Stimulated activated CD8-positive, alpha-beta memory T cell treated with anti-CD3 and anti-CD28 coated beads, Interleukin-4, amount 100 ng/mL, for 4 hours (primary cell): ENCODE data around the gene ARR3.
"Not testable (repeated sequence)": the region's sequence is repeated elsewhere in the genome, so short reads cannot be mapped to it uniquely, and the experiment has no call there.

ENCODE experiments used
- DNase-seq, 2 donors: peaks; one replicate each; pipeline ENCODE4 v3.0.0-alpha.2; 2020; ENCODE audit warnings: low read depth in 2 of 2, low spot score in 1 of 2

The ARR3 gene

DNA sequence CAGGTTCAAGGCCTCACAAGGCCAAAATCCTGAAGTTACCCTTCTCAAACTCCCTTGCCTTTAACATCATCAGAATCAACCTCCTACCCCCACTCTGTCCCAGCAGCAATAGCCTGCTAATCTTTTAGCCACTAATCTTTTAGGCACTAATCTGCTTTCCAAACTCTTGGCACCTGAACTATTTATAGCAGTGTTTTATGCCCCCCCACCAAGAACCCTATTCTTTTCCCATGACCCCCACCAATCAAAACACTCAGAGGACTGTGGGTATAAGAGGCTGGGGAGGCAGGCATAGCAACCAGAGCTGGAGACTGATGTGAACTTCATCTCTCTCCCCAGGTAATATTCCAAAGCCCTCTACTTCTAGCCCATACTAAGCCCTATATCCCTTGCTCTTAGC is at the start of gene ARR3:
TSS of gene ARR3 (plus strand) at position 301 of the 400 bp plus-strand sequence. CDS start 1,052 bp downstream, outside the sequence.
- no peak for DNase-seq

DNA sequence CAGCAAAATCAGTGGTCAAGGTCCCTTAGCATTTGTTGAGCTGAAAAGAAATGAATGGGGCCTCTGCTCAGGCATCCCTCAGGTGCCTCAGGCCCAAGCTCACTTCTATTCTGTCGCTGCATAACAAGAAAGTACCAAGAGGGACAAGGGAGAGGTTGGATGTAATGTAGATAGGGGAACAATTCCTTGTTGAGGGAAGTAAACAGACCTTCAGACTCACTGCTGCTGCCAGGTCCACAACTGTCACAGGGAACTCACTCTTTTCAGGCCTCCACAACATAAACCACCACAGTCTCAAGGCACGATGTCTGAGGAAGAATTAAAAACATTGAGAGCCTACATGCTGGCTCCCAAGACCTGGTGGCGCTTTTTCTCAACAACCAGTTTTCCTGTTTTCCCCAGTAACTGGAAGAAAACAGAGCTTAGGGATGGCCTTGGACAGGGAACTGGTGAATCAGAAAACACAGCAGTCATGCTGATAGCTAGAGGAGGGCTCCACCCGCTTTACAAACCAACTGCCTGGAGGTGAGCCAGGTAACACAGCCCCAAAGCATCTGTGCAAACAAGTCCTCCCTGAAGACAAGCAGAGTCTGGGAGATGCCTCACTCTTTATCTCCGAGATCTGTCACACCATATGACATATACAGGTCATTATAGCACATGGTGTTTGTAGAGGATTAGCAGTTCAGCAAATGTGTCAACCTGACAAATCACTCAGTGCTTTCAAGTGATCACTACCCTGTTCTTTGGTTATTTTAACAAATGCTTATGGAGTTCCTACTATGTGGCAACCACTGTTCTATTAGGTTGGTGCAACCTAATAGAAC is 48.0 kb upstream of the ARR3 start:
- no peak for DNase-seq

DNA sequence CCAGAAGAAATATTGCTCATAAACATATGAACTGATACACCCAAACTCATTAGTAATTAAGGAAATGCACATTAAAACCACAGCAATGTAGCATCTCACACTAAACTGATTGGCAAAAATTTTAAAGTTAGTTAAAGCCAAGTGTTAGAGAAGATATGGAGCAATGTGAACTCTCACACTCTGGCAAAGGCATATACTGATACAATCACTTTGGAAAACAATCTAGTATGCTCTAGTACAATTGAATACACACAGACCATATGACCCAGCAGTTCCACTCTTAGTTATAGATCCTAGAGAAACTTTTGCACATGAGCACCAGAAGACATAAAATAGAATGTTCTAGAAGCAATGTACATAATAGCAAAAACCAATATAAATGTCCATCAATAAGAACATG is 42.1 kb upstream of the ARR3 start:
- no peak for DNase-seq

DNA sequence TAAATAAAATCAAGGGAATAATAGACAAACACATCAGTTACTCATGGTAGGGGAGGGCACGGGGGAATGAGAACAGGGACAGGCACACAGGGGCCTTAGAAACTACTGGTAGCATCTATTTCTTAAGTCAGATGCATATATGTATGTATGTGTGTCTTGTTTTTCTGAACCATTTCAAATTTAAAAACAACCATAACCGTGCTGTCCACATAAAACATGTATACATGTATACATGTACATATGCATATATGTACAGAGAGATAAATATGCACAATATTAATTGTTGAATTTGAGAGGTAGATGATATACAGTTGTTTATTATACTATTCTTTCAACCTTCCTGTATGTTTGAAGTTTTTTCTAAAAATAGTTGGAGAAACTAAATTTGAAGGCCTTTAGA is 41.4 kb upstream of the ARR3 start:
- DNase-seq = no peak

DNA sequence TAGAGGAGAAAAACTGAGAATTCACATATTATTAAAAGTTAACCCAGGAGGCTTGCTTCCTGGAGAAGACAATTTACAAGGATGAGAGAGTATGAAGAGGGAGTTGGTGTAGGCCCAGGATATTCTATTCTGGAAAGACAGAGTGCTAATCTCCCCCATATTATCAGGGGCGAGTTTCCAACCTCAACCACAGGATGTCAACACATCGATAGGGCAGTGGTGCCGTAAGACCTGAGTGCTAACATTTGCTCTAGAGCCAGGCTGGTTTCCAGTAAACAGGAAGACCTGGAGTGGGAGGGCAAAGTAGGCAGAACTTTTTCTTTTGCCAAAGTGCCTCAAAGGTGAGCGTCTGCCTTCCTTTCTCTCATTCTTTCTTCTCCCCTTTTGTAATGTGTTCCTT is 36.5 kb upstream of the ARR3 start:
- DNase-seq = no peak

DNA sequence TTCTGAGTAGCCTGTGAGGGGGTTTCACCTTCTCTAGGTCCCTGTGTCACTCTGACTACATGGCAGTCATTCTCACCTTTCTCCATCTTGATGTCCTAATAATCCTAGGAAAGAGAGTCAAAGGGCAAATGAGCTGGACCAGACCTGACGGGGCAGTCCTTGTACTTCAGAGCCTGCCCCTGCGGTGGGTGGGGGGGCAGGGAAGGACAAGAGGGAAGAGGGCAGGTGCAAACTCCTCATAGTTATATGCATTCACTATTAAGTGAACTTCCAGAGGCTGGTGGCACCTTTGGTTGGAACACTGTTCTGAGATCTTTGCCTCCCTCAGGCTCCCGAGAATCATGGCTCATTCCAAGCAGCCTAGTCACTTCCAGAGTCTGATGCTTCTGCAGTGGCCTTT is 33.8 kb upstream of the ARR3 start, which contains the start of gene AWAT1:
TSS of gene AWAT1 (plus strand) at position 301 of the 400 bp plus-strand sequence. CDS start at position 342, 41 bp downstream.
- DNase-seq = no peak

DNA sequence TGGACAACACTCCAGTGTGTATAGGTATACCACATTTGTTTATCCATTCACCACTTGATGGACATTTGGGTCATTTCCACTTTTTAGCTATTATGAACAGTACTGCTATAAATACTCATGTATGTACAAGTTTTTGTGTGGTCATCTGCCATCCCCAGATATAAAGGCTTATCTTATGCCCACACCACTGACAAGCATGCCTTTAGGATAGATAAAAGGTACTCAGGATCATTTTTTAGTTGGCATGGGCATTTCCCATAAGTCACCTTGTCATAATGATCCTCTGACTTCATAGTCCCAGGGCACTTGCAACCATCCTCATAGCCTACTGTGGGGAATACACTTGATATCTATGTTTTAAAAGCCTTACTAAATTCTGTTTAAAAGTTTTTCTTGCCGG is 27.4 kb upstream of the ARR3 start:
- no peak for DNase-seq

DNA sequence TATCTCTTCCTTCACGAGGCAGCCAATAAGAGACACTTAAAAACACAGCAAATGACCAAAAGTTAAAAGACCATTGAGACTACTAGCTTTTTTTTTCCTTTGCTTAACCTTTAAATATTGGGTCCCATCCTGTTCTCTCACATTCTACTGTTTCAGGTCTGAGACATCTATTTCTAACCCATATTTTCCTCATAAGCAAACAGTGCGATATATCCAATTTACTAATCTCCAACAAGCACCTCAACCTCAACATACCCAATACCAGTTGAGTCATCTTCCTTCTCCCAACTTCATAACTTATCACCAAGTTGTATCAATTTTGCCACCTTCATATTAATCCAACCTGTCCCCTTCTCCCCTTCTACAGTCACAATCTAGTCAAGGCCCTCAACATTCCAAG is 26.6 kb upstream of the ARR3 start:
- no peak for DNase-seq

DNA sequence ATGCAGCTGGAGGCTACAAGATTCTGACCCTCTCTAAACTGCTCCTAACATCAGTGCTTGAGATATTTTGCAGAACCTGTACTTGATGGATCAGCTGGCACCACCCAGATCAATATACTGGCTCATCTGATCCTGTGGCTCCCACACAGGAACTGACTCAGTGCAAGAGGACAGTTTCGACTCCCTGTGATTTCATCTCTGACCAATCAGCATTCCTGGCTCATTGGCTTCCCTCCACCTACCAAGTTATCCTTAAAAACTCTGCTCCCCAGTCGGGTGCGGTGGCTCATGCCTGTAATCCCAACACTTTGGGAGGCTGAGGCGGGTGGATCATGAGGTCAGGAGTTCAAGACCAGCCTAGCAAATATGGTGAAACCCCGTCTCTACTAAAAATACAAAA is 24.5 kb upstream of the ARR3 start:
- not testable (repeated sequence) for DNase-seq

DNA sequence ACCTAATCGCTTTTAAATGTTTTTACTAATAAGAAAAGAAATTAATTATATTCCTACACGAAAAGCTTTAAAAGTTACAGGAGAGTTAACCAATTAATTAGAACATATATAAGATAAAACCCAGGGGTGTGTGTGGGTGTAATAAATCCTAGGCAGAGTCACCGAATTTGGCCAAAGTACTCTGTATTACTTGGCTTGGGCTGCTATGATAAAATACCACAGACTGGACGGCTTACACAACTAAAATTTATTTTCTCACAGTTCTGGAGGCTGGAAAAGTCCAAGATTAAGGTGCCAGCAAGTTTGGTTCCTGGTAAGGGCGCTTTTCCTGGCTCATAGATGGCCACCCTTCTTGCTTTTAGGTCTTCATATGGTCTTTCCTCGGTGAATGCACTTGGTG is 23.3 kb upstream of the ARR3 start:
- DNase-seq = no peak

DNA sequence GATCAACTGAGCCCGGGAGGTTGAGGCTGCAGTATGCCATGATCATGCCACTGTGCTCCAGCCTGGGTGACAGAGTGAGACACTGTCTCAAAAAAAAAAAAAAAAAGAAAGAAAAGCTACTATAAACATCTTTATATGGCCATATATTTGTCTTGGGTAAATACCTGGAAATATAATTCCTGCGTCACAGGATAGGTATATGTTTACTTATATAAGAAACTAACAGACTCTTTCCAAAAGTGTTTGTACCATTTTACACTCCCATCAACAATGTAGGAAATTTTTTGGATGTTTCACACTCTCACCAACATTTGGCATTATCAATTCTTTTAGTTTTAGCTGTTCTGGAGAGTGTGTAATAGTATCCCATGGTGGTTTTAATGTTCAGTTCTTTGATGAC is 20.9 kb upstream of the ARR3 start:
- DNase-seq = no peak

DNA sequence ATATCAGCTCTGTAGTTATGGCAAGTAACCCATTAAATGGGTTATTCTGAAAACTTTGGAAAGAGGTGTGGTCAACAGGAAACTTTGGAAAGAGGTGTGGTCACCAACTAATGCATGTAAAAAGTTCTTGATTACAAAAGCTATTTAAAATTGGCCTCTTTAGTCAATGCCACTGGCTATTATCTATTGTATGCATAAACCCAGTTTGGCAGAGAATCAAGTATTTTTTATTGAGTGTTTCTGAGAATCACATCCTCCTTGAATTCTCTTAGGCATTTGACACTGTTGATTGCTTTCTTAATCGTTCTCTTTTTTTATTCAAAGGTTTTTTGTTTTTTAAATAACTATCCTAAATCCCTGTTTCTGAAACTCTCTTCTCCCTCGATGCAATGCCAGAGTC is 15.6 kb upstream of the ARR3 start:
- no peak for DNase-seq

DNA sequence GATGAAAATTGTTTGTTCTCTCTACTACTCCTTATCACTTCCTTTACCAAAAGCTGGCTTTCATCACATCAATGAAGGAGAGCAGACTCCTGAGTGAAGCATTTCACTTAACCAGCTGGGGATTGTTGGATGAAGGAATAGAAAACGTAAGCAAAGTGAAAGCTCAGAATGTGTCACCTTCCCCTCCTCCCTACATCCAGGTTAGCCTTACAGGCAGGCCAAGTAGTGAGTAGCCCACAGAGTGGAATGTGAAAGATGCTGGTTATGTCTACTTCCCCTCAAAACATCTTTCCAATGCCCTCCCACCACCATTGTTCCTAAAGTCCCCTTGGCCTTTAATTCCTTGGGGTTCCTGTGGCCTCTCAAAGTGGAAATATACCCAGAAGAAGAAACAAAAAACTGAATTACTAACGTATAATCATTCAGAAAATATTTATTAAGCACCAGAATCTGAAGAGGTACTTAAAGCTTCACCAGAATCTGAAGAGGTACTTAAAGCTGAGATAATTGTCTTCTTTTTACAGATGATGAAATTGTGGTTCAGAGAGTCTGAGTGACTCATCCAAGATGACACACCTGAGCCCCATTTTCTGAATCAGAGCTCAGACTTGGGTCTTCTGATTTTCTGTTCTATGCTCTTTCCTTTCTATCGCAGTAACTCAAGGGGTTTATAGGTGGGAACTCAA is 14.6 kb upstream of the ARR3 start:
- DNase-seq = no peak

DNA sequence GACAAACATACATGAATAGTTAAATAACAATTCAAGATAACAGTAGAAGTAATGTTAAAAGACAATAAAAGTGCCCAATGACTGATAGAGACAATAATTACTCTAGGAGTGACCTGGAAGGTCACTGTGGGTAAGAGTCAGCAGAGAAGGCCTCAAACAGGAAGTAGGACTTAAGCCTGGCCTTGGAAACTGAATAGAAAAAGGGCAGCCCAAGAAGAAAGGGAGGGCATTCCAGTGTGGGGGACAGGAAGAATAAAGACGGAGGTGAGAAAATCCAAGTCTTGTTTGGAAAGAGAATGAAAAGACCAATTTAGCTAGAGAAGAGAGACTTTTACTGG is 14.1 kb upstream of the ARR3 start:
- DNase-seq = no peak

DNA sequence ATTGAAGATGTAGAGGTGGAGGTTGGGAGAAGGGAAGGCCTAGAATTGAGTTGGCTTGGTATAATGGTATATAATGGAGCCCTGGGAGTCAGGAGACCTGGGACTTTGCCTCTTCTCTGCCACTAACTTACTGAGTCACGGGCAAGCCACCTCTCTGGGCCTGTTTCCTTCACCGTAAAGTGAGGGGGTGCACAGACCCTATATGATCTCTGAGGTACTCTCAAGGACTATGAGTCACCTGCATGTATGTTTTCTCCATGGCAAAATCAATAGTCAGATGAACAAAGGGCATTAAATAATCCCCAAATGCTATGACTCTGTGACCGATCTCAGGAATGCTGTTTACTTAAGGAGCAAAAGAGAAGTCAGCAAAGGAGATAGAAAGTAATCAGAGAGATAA is 13.2 kb upstream of the ARR3 start:
- no peak for DNase-seq

DNA sequence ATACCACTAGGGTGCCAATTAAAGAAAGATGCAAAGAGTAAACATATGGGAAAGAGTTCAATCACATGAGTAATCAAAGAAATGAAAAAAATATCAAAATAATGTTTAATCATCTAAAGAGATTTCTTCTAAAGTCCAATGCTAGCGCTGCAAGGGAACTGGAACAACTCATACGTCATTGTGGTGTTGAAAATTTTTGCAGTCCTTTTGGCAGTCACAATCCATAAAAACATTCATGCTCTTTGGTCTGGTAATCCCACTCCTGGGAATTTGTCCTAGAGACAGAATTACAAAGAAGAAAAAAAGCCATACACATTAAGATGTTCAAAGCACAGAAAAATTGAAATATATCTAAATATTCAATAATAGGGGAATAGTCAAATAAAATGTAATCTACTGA is 12.7 kb upstream of the ARR3 start:
- no peak for DNase-seq

DNA sequence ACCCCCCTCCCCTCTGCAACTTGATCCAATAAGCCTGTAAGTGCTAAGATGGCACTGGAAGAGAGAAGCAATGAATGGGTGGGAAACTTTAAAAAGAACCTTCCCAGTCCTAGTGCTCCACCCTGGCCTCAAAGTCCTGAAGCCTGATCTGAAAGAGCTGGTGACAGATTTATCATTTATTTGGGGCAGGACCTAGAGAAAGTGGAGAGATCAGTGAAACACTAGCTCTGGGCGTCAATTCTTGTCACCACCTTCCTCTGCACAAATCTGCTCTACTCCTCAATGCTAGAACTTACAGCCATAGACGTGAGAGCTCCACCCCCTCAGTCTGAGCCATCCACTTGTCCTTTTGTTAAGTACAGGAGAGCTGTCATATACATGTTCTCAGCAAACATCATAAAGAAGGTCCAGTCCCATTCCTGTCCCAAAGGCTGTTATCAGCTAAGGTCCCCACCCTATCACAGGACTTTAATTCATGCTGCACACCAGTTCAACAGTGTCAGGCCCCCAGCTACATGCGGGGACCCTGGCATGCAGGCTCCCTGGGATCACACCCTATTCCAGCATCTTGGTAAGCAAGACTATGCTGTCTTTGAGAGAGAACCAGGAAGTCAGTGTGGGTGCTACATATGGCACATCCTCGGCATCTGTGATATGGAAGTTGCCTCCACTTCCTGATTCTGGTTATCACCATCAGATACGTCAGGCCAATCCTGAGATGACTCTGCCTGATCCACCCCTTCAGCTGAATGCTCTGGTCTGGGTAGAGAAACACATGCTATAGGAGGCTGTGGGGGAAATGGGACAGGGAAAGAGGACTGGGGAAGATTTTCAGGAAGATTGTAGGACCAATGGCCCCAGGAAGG is 10.5 kb upstream of the ARR3 start:
- no peak for DNase-seq

DNA sequence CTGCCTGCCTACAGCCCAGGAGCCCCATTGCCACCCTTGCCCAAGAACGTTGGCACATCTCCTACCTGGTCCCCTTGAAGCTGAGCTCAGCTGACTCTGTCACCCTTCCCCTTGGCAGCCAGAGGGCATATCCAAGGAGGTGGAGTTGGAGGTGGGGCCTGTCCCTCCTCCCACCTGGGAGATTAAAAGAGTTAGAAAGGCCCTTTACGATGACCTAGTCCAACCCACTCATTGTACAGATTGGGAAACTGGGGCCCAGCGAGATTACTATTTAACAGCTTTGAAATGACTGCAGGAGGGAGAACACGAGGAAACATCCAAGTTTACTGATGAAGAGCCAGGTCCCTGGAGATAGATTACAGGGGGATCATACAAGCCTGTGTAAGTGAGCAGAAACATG is 8.0 kb upstream of the ARR3 start, which contains the start of gene P2RY4:
TSS of gene P2RY4 (minus strand) at position 101 of the 400 bp plus-strand sequence. CDS start 580 bp downstream, outside the sequence.
- no peak for DNase-seq

DNA sequence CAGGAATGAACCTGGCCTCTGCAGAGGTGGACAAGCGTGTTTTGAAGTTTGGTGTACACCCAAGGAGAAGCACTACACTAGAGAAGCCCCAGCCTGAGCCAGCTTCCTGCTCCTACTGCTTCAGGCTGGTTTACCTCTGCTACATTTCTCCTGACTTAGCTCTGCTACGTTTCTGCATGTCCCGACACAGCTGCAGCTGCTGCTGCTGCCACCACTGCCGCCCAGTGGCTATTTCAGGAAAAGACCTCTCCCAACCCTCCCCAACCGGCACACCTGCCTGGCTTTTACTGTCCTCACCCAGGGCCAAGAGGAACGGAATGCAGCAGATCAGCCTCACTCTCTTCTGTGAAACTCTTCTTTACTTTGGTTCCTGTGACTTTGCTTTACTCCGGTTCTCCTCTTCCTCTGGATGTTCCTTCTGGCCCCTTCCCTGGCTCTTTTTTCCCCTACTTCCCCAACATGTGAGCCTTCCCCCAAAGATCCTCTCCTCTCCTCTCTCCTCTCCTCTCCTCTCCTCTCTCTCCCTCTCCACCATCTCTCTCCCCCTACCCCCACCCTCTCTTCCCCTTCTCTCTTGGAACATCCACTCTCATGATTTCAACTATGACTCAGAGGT is 5.1 kb upstream of the ARR3 start:
- no peak for DNase-seq

DNA sequence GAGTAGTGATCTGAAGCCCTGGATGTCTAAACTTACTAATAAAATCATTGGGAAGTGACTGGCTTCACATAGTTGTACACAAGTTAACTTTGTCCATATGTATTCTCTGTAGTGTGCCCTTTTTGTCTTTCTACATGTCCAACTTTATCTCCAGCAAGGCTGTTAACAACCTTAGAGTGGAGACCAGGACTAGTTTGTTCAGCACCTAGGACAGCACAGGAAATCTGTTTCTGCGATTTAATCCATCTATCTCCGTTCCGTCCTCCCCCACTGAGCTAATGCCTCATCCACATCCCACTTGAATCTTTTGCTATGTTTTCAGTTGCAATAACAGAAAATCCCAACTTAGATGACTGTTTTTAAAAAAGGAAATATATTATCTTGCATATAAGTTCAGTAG is 3.4 kb upstream of the ARR3 start:
- no peak for DNase-seq

DNA sequence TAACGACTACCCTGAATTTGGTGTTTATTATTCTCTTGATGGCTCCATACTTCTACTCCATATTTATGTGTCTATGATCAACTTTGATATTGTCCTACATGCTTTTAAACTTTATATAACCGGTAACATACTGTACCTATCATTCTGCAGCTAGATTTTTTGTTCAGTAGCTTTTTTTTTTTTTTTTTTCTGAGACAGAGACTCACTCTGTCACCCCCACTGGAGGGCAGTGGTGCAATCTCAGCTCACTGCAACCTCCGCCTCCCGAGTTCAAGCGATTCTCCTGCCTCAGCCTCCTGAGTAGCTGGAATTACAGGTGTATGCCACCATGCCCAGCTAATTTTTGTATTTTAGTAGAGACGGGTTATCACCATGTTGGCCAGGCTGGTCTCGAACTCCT is 5.9 kb downstream of the ARR3 start:
- DNase-seq = not testable (repeated sequence)
